HL-60 (cell line): ENCODE data around the gene ARPC5.
A peak's percentile ranks its signal among the peaks of the same experiment; 100 is the strongest.

Experiments used
- DNase-seq, 2 experiments: peaks; one replicate each; pipeline ENCODE4 v3.0.0-alpha.2; 2010 to 2020; ENCODE audit warnings: low read depth in 1 of 2, low spot score in 1 of 2
- H3K27ac ChIP-seq: fragments of 250-450 bp; sonication (Bioruptor Pico); replicated peaks from 2 replicates; pipeline ENCODE4 v1.5.1; 2020; ENCODE audit warnings: mild to moderate bottlenecking, moderate library complexity
- H3K27me3 ChIP-seq: fragments of 250-450 bp; sonication (Bioruptor Pico); 2 replicates; pipeline ENCODE4 v1.5.1; 2021; ENCODE audit warnings: mild to moderate bottlenecking, moderate library complexity; ENCODE audit not compliant: insufficient read depth, poor library complexity, severe bottlenecking
- H3K4me3 ChIP-seq: replicated peaks from 2 replicates; pipeline ENCODE4 v1.5.1; 2011; ENCODE audit warnings: mild to moderate bottlenecking, control low read depth, low read length; ENCODE audit not compliant: insufficient read depth
- GABPA ChIP-seq: IDR thresholded peaks from 2 replicates; pipeline ENCODE4 v1.6.1; 2012; ENCODE audit warnings: low read depth
- POLR2AphosphoS5 ChIP-seq: IDR thresholded peaks from 2 replicates; pipeline ENCODE4 v1.6.1; 2012; ENCODE audit warnings: low read depth
- SPI1 ChIP-seq: IDR thresholded peaks from 2 replicates; pipeline ENCODE4 v1.6.1; 2012; ENCODE audit warnings: low read depth, mild to moderate bottlenecking, borderline replicate concordance
- TF ChIP-seq, protein P1 (sequence below): IDR thresholded peaks from 2 replicates; pipeline ENCODE4 v1.6.1; 2012; ENCODE audit warnings: low read depth; ENCODE audit not compliant: insufficient replicate concordance
- TF ChIP-seq, protein P2 (sequence below): IDR thresholded peaks from one replicate; pipeline ENCODE4 v1.5.1; 2011; ENCODE audit warnings: low read length, control low read depth, inconsistent platforms; ENCODE audit not compliant: insufficient read depth

Gene ARPC5

DNA sequence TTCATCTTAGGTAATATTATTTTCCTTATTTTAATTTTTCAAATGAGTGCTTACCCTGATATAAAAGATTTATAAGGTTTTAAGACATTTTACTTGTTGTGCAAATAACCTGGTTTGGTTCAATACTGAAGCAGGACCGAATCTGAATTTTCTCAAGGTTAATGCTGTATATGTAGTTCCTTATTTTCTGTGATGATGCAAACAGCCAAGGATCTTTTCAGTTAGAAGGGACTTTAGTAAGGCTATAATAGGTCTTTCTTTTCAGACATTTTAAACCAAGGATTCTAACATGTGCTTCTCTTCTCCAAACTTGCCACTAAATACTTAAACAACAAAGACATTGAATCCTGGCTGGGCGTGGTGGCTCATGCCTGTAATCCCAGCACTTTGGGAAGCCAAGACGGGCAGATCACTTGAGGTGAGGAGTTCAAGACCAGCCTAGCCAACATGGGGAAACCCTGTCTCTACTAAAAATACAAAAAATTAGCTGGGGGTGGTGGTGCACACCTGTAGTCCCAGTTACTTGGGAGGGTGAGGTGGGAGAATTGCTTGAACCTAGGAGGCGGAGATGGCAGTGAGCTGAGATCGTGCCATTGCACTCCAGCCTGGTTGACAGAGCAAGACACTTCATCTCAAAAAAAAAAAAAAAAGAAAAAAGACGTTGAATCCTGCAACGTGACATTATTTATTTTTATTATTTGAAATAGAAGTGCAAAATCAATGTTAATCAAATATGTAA lies 3.2 kb upstream of the ARPC5 start:
- DNase-seq = peak in 1 of 2 experiments; percentile 27
- no peaks in the 10 kb centered on the region for H3K27me3 ChIP-seq
- H3K27ac ChIP-seq = peak overlapping the region; percentile 40
- no peak overlapping the region for H3K4me3 ChIP-seq
- peak; percentile 39; the same call in 1 of the 2 replicates for TF ChIP-seq SPI1
- TF ChIP-seq, protein P1, sequence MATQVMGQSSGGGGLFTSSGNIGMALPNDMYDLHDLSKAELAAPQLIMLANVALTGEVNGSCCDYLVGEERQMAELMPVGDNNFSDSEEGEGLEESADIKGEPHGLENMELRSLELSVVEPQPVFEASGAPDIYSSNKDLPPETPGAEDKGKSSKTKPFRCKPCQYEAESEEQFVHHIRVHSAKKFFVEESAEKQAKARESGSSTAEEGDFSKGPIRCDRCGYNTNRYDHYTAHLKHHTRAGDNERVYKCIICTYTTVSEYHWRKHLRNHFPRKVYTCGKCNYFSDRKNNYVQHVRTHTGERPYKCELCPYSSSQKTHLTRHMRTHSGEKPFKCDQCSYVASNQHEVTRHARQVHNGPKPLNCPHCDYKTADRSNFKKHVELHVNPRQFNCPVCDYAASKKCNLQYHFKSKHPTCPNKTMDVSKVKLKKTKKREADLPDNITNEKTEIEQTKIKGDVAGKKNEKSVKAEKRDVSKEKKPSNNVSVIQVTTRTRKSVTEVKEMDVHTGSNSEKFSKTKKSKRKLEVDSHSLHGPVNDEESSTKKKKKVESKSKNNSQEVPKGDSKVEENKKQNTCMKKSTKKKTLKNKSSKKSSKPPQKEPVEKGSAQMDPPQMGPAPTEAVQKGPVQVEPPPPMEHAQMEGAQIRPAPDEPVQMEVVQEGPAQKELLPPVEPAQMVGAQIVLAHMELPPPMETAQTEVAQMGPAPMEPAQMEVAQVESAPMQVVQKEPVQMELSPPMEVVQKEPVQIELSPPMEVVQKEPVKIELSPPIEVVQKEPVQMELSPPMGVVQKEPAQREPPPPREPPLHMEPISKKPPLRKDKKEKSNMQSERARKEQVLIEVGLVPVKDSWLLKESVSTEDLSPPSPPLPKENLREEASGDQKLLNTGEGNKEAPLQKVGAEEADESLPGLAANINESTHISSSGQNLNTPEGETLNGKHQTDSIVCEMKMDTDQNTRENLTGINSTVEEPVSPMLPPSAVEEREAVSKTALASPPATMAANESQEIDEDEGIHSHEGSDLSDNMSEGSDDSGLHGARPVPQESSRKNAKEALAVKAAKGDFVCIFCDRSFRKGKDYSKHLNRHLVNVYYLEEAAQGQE = no peak

DNA sequence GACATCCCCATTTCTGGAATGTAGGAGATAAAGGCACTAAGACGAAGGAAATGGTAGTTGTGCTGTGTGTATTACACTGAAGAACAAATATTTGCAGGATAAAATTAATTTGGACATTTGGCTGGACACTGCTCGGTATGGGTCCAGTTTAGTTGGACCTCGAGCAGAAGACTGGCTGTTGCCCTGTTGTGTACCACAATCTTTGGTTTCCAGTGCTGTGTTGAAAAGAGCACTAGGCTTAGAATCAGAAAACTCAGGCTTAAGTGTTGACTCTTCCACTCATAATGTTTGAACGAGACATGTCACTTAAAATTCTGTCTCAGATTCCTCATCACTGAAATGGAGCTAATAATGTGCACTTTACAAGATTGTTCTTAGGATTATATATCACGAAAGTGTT lies 1.2 kb upstream of the ARPC5 start:
- no peak overlapping the region for H3K4me3 ChIP-seq

DNA sequence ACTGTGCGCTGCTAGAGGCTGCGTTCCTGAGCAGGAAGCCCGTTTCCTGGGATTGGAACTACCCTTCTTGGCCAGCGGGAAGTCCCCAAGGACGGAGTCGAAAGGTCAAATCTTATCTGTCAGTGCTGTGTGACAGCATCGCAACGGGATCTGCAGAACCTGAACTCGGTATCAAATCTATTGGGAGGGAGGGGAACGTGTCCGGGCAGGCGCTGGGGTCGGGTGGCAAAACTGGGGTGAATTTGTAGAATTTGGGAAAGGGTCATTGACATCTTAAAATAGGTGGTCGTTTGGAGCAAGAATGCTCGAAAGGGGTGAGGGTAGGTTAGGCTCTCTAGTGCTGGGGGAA lies 725 bp upstream of the ARPC5 start:
- DNase-seq = no peak
- Histone ChIP-seq H3K4me3 (peak overlapping the region; percentile 97), H3K27ac (no peak overlapping the region), H3K27me3 (no peaks in the 10 kb centered on the region)
- TF ChIP-seq, protein P1 = no peak
- TF ChIP-seq GABPA (no peak), SPI1 (no peak), POLR2AphosphoS5 (no peak)
- TF ChIP-seq, protein P2, sequence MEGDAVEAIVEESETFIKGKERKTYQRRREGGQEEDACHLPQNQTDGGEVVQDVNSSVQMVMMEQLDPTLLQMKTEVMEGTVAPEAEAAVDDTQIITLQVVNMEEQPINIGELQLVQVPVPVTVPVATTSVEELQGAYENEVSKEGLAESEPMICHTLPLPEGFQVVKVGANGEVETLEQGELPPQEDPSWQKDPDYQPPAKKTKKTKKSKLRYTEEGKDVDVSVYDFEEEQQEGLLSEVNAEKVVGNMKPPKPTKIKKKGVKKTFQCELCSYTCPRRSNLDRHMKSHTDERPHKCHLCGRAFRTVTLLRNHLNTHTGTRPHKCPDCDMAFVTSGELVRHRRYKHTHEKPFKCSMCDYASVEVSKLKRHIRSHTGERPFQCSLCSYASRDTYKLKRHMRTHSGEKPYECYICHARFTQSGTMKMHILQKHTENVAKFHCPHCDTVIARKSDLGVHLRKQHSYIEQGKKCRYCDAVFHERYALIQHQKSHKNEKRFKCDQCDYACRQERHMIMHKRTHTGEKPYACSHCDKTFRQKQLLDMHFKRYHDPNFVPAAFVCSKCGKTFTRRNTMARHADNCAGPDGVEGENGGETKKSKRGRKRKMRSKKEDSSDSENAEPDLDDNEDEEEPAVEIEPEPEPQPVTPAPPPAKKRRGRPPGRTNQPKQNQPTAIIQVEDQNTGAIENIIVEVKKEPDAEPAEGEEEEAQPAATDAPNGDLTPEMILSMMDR = no peak

More for the DNA sequence above, 1.2 kb upstream of the ARPC5 start:
- Histone ChIP-seq H3K27ac (no peak overlapping the region), H3K27me3 (no peaks in the 10 kb centered on the region)
- no peak for DNase-seq
- TF ChIP-seq SPI1 (no peak), GABPA (no peak), POLR2AphosphoS5 (no peak)
- TF ChIP-seq, protein P2 = no peak
- TF ChIP-seq, protein P1 = no peak
